SU-DHL-6 (cell line): ENCODE results near the gene APBA3.
"Not testable (repeated sequence)": the region's sequence is repeated elsewhere in the genome, so short reads cannot be mapped to it uniquely, and the experiment has no call there.

ENCODE experiments used
- H2AFZ ChIP-seq: fragments of 200-600 bp; sonication (generic); 2 replicates; pipeline ENCODE4 v1.6.1; 2014; ENCODE audit warnings: low read depth, mild to moderate bottlenecking, moderate library complexity, mixed read lengths, antibody characterized with exemption, low read length; ENCODE audit not compliant: severe bottlenecking
- H3F3A ChIP-seq: fragments of 200-600 bp; shearing (Covaris generic); 2 replicates; pipeline ENCODE4 v1.6.0; 2016; ENCODE audit warnings: antibody characterized with exemption, mild to moderate bottlenecking; ENCODE audit not compliant: insufficient read depth
- H3K27ac ChIP-seq: fragments of 200-600 bp; sonication (generic); 2 replicates; pipeline ENCODE4 v1.5.1; 2016; ENCODE audit warnings: low read depth, mild to moderate bottlenecking, low read length, moderate library complexity, mixed read lengths
- H3K27me3 ChIP-seq: fragments of 200-600 bp; sonication (generic), shearing (Covaris generic); 2 replicates; pipeline ENCODE4 v1.6.0; 2014; ENCODE audit warnings: mild to moderate bottlenecking, low read length
- H3K36me3 ChIP-seq: fragments of 200-600 bp; sonication (generic); 2 replicates; pipeline ENCODE4 v1.6.1; 2014; ENCODE audit warnings: mild to moderate bottlenecking, low read length, mixed read lengths
- H3K4me2 ChIP-seq: fragments of 300-600, 200-600 bp; shearing (Covaris generic), sonication (generic); 2 replicates; pipeline ENCODE4 v1.6.0; 2014; ENCODE audit warnings: low read length, low read depth, mild to moderate bottlenecking; ENCODE audit not compliant: poor library complexity, severe bottlenecking
- H3K4me3 ChIP-seq: fragments of 200-600 bp; sonication (generic); 2 replicates; pipeline ENCODE4 v1.5.1; 2014; ENCODE audit warnings: antibody characterized with exemption, low read length, mild to moderate bottlenecking, mixed read lengths; ENCODE audit not compliant: insufficient read depth, poor library complexity, severe bottlenecking
- H3K79me2 ChIP-seq: fragments of 200-600 bp; sonication (generic); 2 replicates; pipeline ENCODE4 v1.6.1; 2014; ENCODE audit warnings: mild to moderate bottlenecking, low read length, moderate library complexity; ENCODE audit not compliant: insufficient read depth
- H3K9ac ChIP-seq: fragments of 200-600 bp; sonication (generic); 2 replicates; pipeline ENCODE4 v1.7.0; 2014; ENCODE audit warnings: mild to moderate bottlenecking, low read length
- H3K9me2 ChIP-seq: fragments of 200-600 bp; sonication (generic); replicated peaks from 2 replicates; pipeline ENCODE4 v1.6.1; 2014; ENCODE audit warnings: low read length; ENCODE audit not compliant: insufficient read depth
- H3K9me3 ChIP-seq: fragments of 200-600 bp; sonication (generic); 2 replicates; pipeline ENCODE4 v1.6.1; 2014; ENCODE audit warnings: low read length, mixed read lengths; ENCODE audit not compliant: insufficient read depth
- H4K20me1 ChIP-seq: fragments of 200-600 bp; sonication (generic); 2 replicates; pipeline ENCODE4 v1.6.1; 2014; ENCODE audit warnings: low read depth, mild to moderate bottlenecking, antibody characterized with exemption, low read length, moderate library complexity, mixed read lengths
- EZH2phosphoT487 ChIP-seq: fragments of 200-600 bp; sonication (generic), shearing (Covaris generic); conservative IDR thresholded peaks from 2 replicates; pipeline ENCODE4 v1.6.1; 2018; ENCODE audit warnings: mild to moderate bottlenecking, antibody characterized with exemption, low read length, moderate library complexity, mixed read lengths
- TF ChIP-seq, protein P1 (sequence below): fragments of 200-600 bp; sonication (generic); IDR thresholded peaks from one replicate; pipeline ENCODE4 v1.5.1; 2017; ENCODE audit warnings: antibody characterized with exemption, mild to moderate bottlenecking, low read length, moderate library complexity; ENCODE audit not compliant: insufficient read depth, poor library complexity, severe bottlenecking

APBA3 gene

GRCh38 chr19:3767050-3767449, 5.6 kb upstream of the APBA3 start:
- Histone ChIP-seq H2AFZ (no peak overlapping the region), H3K79me2 (peaks cover 4% of the 10 kb centered on the region; the same call in 1 of the 2 replicates), H3K4me3 (no peak overlapping the region), H4K20me1 (no peaks in the 10 kb centered on the region), H3F3A (peaks cover 6% of the 10 kb centered on the region), H3K9me3 (no peaks in the 10 kb centered on the region), H3K4me2 (no peak overlapping the region), H3K9ac (no peak overlapping the region), H3K27me3 (no peaks in the 10 kb centered on the region), H3K27ac (no peak overlapping the region), H3K9me2 (no peaks in the 10 kb centered on the region), H3K36me3 (no peaks in the 10 kb centered on the region)
- TF ChIP-seq, protein P1, sequence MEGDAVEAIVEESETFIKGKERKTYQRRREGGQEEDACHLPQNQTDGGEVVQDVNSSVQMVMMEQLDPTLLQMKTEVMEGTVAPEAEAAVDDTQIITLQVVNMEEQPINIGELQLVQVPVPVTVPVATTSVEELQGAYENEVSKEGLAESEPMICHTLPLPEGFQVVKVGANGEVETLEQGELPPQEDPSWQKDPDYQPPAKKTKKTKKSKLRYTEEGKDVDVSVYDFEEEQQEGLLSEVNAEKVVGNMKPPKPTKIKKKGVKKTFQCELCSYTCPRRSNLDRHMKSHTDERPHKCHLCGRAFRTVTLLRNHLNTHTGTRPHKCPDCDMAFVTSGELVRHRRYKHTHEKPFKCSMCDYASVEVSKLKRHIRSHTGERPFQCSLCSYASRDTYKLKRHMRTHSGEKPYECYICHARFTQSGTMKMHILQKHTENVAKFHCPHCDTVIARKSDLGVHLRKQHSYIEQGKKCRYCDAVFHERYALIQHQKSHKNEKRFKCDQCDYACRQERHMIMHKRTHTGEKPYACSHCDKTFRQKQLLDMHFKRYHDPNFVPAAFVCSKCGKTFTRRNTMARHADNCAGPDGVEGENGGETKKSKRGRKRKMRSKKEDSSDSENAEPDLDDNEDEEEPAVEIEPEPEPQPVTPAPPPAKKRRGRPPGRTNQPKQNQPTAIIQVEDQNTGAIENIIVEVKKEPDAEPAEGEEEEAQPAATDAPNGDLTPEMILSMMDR, result no peak
- TF ChIP-seq EZH2phosphoT487, result no peak

DNA sequence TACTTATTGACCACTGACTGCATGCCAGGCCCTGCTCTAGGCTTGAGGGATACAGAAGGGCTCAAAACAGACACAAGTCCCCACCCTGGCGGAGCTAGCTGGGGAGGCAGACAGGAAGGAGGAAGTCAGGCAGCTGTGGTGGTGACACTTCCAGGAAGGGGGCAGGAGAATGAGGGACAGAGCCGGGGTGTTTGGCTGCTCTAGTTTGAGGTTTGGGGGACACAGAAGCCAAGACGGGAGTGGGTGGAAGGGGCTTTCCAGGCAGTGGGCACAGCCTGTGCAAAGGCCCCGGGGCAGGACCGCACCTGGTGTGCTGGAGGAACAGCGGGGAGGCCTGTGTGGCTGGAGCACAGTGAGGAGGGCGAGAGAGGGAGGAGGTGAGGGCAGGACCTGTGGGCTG, 5.0 kb upstream of the APBA3 start:
- Histone ChIP-seq H3K4me2 (no peak overlapping the region), H3K4me3 (no peak overlapping the region), H3K36me3 (no peaks in the 10 kb centered on the region), H3K27me3 (no peaks in the 10 kb centered on the region), H3K9me3 (no peaks in the 10 kb centered on the region), H3K27ac (no peak overlapping the region), H3F3A (peaks cover 10% of the 10 kb centered on the region), H4K20me1 (no peaks in the 10 kb centered on the region), H2AFZ (no peak overlapping the region), H3K9ac (no peak overlapping the region), H3K9me2 (no peaks in the 10 kb centered on the region), H3K79me2 (peaks cover 4% of the 10 kb centered on the region; the same call in 1 of the 2 replicates)
- no peak for TF ChIP-seq EZH2phosphoT487
- TF ChIP-seq, protein P1, result no peak

GRCh38 chr19:3765757-3766156, 4.3 kb upstream of the APBA3 start:
- H3K36me3 ChIP-seq, H3K9ac ChIP-seq, H4K20me1 ChIP-seq, H3K9me3 ChIP-seq, H3K27me3 ChIP-seq, H3K4me3 ChIP-seq, H3K9me2 ChIP-seq, H3K27ac ChIP-seq, H2AFZ ChIP-seq, H3K4me2 ChIP-seq: not testable (repeated sequence)
- H3K79me2 ChIP-seq, result peaks cover 12% of the 10 kb centered on the region
- peaks cover 10% of the 10 kb centered on the region for H3F3A ChIP-seq

GRCh38 chr19:3765121-3765520, 3.6 kb upstream of the APBA3 start:
- Histone ChIP-seq H3K9ac (no peak overlapping the region), H3F3A (peaks cover 10% of the 10 kb centered on the region), H3K9me3 (no peaks in the 10 kb centered on the region), H2AFZ (no peak overlapping the region), H3K27ac (no peak overlapping the region), H3K4me3 (no peak overlapping the region), H4K20me1 (no peaks in the 10 kb centered on the region), H3K36me3 (no peaks in the 10 kb centered on the region), H3K4me2 (no peak overlapping the region), H3K27me3 (no peaks in the 10 kb centered on the region), H3K9me2 (no peaks in the 10 kb centered on the region), H3K79me2 (peaks cover 18% of the 10 kb centered on the region)
- no peak for TF ChIP-seq EZH2phosphoT487
- TF ChIP-seq, protein P1, result no peak
